ENCODE measurements around the gene TEC. TPM values are rescaled to one million over a fixed set of nuclear protein-coding genes. Genes with fewer than 3 reads are reported as not detected.

TEC gene
- total RNA-seq, 4 donors from 2014 or later: 0.20 to 1.9 (median 1.1) TPM

GRCh38 chr4:48105230-48105629 lies 164.4 kb downstream of the TEC start:
- in situ Hi-C loops (cut with MboI; ENCODE audit: low sequenced_read_pairs in 4 of 4): no loop called here
- DNase-seq (no peak), ATAC-seq (no peak)
- TF ChIP-seq CTCF (IDR thresholded peaks at IDR 0.05 in 4 of 5, conservative IDR thresholded peaks at IDR 0.05 in 1 of 5) (no peak), POLR2A (IDR thresholded peaks at IDR 0.05) (no peak)
- intact Hi-C loops (cut with DNase I; ENCODE audit: low total_unique reads): no loop called here
- no peaks in the 10 kb centered on the region for H3K9me3 ChIP-seq
- no peaks in the 10 kb centered on the region for H3K36me3 ChIP-seq
- H3K4me1 ChIP-seq: no peaks in the 10 kb centered on the region
- H3K27ac ChIP-seq: no peak overlapping the region
- no peak overlapping the region for H3K4me3 ChIP-seq
- H3K27me3 ChIP-seq: no peaks in the 10 kb centered on the region

DNA sequence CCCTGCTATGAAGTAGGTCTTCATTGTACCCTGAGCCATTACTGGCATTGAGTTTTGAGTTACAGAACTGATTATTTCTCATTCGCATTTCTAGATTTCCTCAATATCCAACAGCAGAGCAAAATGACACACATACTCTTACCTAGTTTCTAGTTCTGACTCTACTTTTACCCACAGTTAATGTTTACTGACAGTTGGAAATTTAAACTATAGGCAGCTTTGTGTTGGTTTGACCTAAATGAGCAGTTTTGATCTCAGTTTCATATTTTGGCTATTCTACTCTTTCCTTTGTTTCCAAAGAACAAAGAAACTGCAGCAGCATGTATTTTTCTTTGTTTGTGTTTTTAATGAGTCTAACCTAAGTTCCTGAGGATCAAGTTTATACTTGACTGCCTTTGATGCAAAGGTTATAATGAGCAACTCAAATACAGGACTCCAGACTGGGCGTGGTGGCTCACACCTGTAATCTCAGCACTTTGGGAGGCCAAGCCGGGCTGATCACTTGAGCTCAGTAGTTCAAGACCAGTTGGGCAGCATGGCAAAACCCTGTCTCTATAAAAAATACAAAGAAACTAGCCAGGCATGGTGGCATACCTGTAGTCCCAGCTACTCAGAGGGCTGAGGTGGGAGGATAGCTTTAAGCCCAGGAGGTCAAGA lies 166.0 kb downstream of the TEC start:
- Histone ChIP-seq H3K9me3 (no peaks in the 10 kb centered on the region), H3K4me3 (no peak overlapping the region), H3K27me3 (no peaks in the 10 kb centered on the region), H3K27ac (no peak overlapping the region), H3K36me3 (no peaks in the 10 kb centered on the region), H3K4me1 (no peaks in the 10 kb centered on the region)
- intact Hi-C loops (cut with DNase I; ENCODE audit: low total_unique reads): no loop called here
- in situ Hi-C loops (cut with MboI; ENCODE audit: low sequenced_read_pairs in 4 of 4): no loop called here
- DNase-seq: no peak
- TF ChIP-seq CTCF (IDR thresholded peaks at IDR 0.05 in 4 of 5, conservative IDR thresholded peaks at IDR 0.05 in 1 of 5) (no peak), POLR2A (IDR thresholded peaks at IDR 0.05) (no peak)
- no peak for ATAC-seq

DNA sequence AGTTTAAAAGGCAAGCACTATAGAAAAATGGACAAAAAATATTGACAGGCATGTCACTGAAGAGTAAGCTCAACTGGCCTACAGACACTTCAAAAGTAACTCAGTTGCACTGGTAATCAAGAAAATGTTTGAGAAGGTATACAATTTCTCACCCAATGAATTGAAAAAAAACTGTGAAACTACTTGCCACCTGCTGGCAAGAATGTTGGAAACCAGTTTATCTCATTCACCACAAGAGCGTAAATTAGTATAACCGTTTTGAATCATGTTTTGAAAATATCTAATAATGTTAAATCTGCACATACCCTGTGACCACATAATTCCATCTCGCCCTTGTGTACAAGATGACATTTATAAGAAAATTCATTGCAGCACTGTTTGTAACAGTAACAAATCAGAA lies 167.3 kb downstream of the TEC start:
- H3K36me3 ChIP-seq: no peaks in the 10 kb centered on the region
- in situ Hi-C loops (cut with MboI; ENCODE audit: low sequenced_read_pairs in 4 of 4): no loop called here
- H3K4me3 ChIP-seq: no peak overlapping the region
- no peak for ATAC-seq
- no peak for DNase-seq
- no peaks in the 10 kb centered on the region for H3K9me3 ChIP-seq
- intact Hi-C loops (cut with DNase I; ENCODE audit: low total_unique reads): no loop called here
- H3K4me1 ChIP-seq: no peaks in the 10 kb centered on the region
- no peak overlapping the region for H3K27ac ChIP-seq
- TF ChIP-seq CTCF (IDR thresholded peaks at IDR 0.05 in 4 of 5, conservative IDR thresholded peaks at IDR 0.05 in 1 of 5): no peak
- no peaks in the 10 kb centered on the region for H3K27me3 ChIP-seq

DNA sequence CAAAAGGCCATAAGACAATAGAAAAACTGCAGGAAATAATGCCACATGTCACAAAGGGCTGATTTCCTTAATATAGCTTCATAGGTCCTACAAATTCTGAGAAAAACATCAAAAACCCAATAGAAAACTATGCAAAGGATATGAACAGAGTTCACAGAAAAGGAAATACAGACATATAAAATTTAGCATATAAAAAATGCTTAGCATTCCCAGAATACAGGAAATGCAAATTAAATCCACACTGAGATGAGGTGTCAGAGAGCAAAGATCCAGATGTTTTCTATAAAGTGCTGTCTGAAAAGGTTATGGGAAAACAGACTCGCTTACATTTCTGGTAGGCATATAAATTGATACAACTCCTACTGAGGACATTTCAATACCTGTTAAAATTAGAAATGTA lies 169.4 kb downstream of the TEC start:
- no peak for ATAC-seq
- no peak for TF ChIP-seq CTCF (IDR thresholded peaks at IDR 0.05 in 4 of 5, conservative IDR thresholded peaks at IDR 0.05 in 1 of 5)
- no peaks in the 10 kb centered on the region for H3K9me3 ChIP-seq
- no peaks in the 10 kb centered on the region for H3K36me3 ChIP-seq
- H3K4me1 ChIP-seq: no peaks in the 10 kb centered on the region
- H3K27ac ChIP-seq: no peak overlapping the region
- H3K4me3 ChIP-seq: no peak overlapping the region
- intact Hi-C loops (cut with DNase I; ENCODE audit: low total_unique reads): no loop called here
- no peak for DNase-seq
- in situ Hi-C loops (cut with MboI; ENCODE audit: low sequenced_read_pairs in 4 of 4): no loop called here
- no peaks in the 10 kb centered on the region for H3K27me3 ChIP-seq

- Histone ChIP-seq H3K4me1 (no peaks in the 10 kb centered on the region), H3K4me3 (no peak overlapping the region), H3K36me3 (no peaks in the 10 kb centered on the region), H3K27ac (no peak overlapping the region), H3K9me3 (no peaks in the 10 kb centered on the region), H3K27me3 (no peaks in the 10 kb centered on the region)
- TF ChIP-seq POLR2A (IDR thresholded peaks at IDR 0.05) (no peak), CTCF (IDR thresholded peaks at IDR 0.05 in 4 of 5, conservative IDR thresholded peaks at IDR 0.05 in 1 of 5) (no peak)
- in situ Hi-C loops (cut with MboI; ENCODE audit: low sequenced_read_pairs in 4 of 4) (no loop called here), intact Hi-C loops (cut with DNase I; ENCODE audit: low total_unique reads) (no loop called here)
- ATAC-seq: no peak
- DNase-seq: no peak
Observed at GRCh38 chr4:48095441-48095840, 174.2 kb downstream of the TEC start.

All from gastrocnemius medialis (tissue), 4 donors.